GM21423 (cell line): ENCODE data around the gene ITPR1.
"Not testable (repeated sequence)": the region's sequence is repeated elsewhere in the genome, so short reads cannot be mapped to it uniquely, and the experiment has no call there.

Source experiments
- ATAC-seq: cut with Tn5 transposase; IDR thresholded peaks from one replicate; pipeline ENCODE4 v1.9.1; 2021; ENCODE audit warnings: mild to moderate bottlenecking, moderate library complexity; ENCODE audit not compliant: unreplicated experiment

ITPR1 gene

GRCh38 chr3:4752201-4753072 lies 259.3 kb downstream of the ITPR1 start:
- peak; percentile 51 for ATAC-seq

- ATAC-seq: no peak
Observed at GRCh38 chr3:4753073-4753691, 260.0 kb downstream of the ITPR1 start.

- peak; percentile 48 for ATAC-seq
Observed at GRCh38 chr3:4754180-4755086, 261.3 kb downstream of the ITPR1 start.

- no peak for ATAC-seq
Observed at GRCh38 chr3:4755566-4755965, 262.4 kb downstream of the ITPR1 start.

GRCh38 chr3:4756057-4756775 lies 263.1 kb downstream of the ITPR1 start:
- no peak for ATAC-seq

- ATAC-seq: peak; percentile 27
Observed at GRCh38 chr3:4756855-4757574, 263.9 kb downstream of the ITPR1 start.

GRCh38 chr3:4757575-4758248 lies 264.6 kb downstream of the ITPR1 start:
- ATAC-seq: peak; percentile 21

GRCh38 chr3:4758249-4758860 lies 265.2 kb downstream of the ITPR1 start:
- ATAC-seq: no peak

GRCh38 chr3:4758957-4759656 lies 266.0 kb downstream of the ITPR1 start:
- no peak for ATAC-seq

- ATAC-seq: no peak
Observed at GRCh38 chr3:4759689-4760312, 266.7 kb downstream of the ITPR1 start.

GRCh38 chr3:4761759-4762158 lies 268.6 kb downstream of the ITPR1 start:
- ATAC-seq: no peak

GRCh38 chr3:4762481-4763230 lies 269.5 kb downstream of the ITPR1 start:
- not testable (repeated sequence) for ATAC-seq

GRCh38 chr3:4763604-4764247 lies 270.6 kb downstream of the ITPR1 start:
- no peak for ATAC-seq

GRCh38 chr3:4765212-4765611 lies 272.1 kb downstream of the ITPR1 start:
- no peak for ATAC-seq

GRCh38 chr3:4766263-4766662 lies 273.1 kb downstream of the ITPR1 start:
- no peak for ATAC-seq

- no peak for ATAC-seq
Observed at GRCh38 chr3:4766716-4767499, 273.8 kb downstream of the ITPR1 start.
